ENCODE measurements around the gene BHMT2. TPM values are rescaled to one million over a fixed set of nuclear protein-coding genes. Genes with fewer than 3 reads are reported as not detected.

Gene BHMT2
- total RNA-seq, 4 donors from 2014 or later: 26.0 to 83.1 (median 67.7) TPM

GRCh38 chr5:79133657-79134451 is 64.3 kb downstream of the BHMT2 start:
- TF ChIP-seq CTCF (IDR thresholded peaks at IDR 0.05; ENCODE audit: low read depth): no peak

- TF ChIP-seq CTCF (IDR thresholded peaks at IDR 0.05; ENCODE audit: low read depth): no peak
Measured at GRCh38 chr5:79135790-79136553, 66.4 kb downstream of the BHMT2 start.

GRCh38 chr5:79136618-79137017 is 67.1 kb downstream of the BHMT2 start:
- no peak for TF ChIP-seq CTCF (IDR thresholded peaks at IDR 0.05; ENCODE audit: low read depth)

Other genes starting within 250 kb of the BHMT2 start
- 10 to 100 TPM; 10.9 to 24.8 (median 17.0) TPM for gene ARSB, start 84.5 kb upstream of the BHMT2 start, total RNA-seq
- 10 to 100 TPM in 2 of 4 donors, 1 to 10 TPM in 2; 5.9 to 12.6 (median 9.9) TPM for gene DMGDH, start 93 bp upstream of the BHMT2 start, total RNA-seq
- gene BHMT, start 42.0 kb downstream of the BHMT2 start, total RNA-seq: 1 to 10 TPM in 3 of 4 donors, under 1 TPM in 1; 0.44 to 2.4 (median 1.9) TPM
- 10 to 100 TPM; 13.9 to 15.9 (median 14.5) TPM for gene JMY, start 166.4 kb downstream of the BHMT2 start, total RNA-seq